H9 (cell line): ENCODE results near the gene ADAMTS17. TPM values are rescaled to one million over a fixed set of nuclear protein-coding genes. Genes with fewer than 3 reads are reported as not detected.

ENCODE experiments used
- DNase-seq: peaks from one replicate; pipeline ENCODE4 v3.0.0-alpha.2; 2017
- H2AFZ ChIP-seq: one replicate; pipeline ENCODE4 v1.6.1; 2013; ENCODE audit warnings: mild to moderate bottlenecking, low read length, control low read depth, moderate library complexity
- H2AK5ac ChIP-seq: 2 replicates; pipeline ENCODE4 v1.6.1; 2013; ENCODE audit warnings: low read length, control low read depth, mixed read lengths; ENCODE audit not compliant: insufficient read length
- H2BK120ac ChIP-seq: one replicate; pipeline ENCODE4 v1.6.1; 2013; ENCODE audit warnings: low read depth, mild to moderate bottlenecking, low read length, control low read depth, inconsistent platforms; ENCODE audit not compliant: poor library complexity, severe bottlenecking
- H2BK12ac ChIP-seq: 2 replicates; pipeline ENCODE4 v1.6.1; 2013; ENCODE audit warnings: low read length, control low read depth, mixed read lengths, low read depth; ENCODE audit not compliant: insufficient read length
- H2BK15ac ChIP-seq: 2 replicates; pipeline ENCODE4 v1.6.1; 2013; ENCODE audit warnings: low read depth, low read length, control low read depth
- H2BK20ac ChIP-seq: one replicate; pipeline ENCODE4 v1.6.1; 2013; ENCODE audit warnings: low read depth, mild to moderate bottlenecking, low read length, control low read depth, inconsistent platforms; ENCODE audit not compliant: poor library complexity, severe bottlenecking
- H2BK5ac ChIP-seq: 2 replicates; pipeline ENCODE4 v1.6.1; 2013; ENCODE audit warnings: low read length, control low read depth, mixed read lengths; ENCODE audit not compliant: insufficient read length
- H3K14ac ChIP-seq: 2 replicates; pipeline ENCODE4 v1.6.1; 2013; ENCODE audit warnings: low read length, control low read depth; ENCODE audit not compliant: insufficient read depth
- H3K18ac ChIP-seq: 2 replicates; pipeline ENCODE4 v1.6.1; 2013; ENCODE audit warnings: low read depth, mild to moderate bottlenecking, mixed read lengths, low read length, control low read depth; ENCODE audit not compliant: insufficient read length
- H3K23ac ChIP-seq: 2 replicates; pipeline ENCODE4 v1.6.1; 2013; ENCODE audit warnings: low read length, control low read depth, mixed read lengths, low read depth; ENCODE audit not compliant: insufficient read length
- H3K23me2 ChIP-seq: 2 replicates; pipeline ENCODE4 v1.6.1; 2013; ENCODE audit warnings: low read depth, mild to moderate bottlenecking, mixed read lengths, low read length, control low read depth; ENCODE audit not compliant: insufficient read length, poor library complexity, severe bottlenecking
- H3K27ac ChIP-seq: 2 replicates; pipeline ENCODE4 v1.5.1; 2013; ENCODE audit warnings: low read length, control low read depth, mixed read lengths, low read depth; ENCODE audit not compliant: insufficient read length
- H3K27me3 ChIP-seq: 2 replicates; pipeline ENCODE4 v1.6.1; 2013; ENCODE audit warnings: low read length, control low read depth, inconsistent platforms; ENCODE audit not compliant: insufficient read depth
- H3K4ac ChIP-seq: 2 replicates; pipeline ENCODE4 v1.6.1; 2013; ENCODE audit warnings: low read depth, mild to moderate bottlenecking, control low read depth, inconsistent platforms, low read length, moderate library complexity
- H3K4me1 ChIP-seq: 2 replicates; pipeline ENCODE4 v1.6.1; 2013; ENCODE audit warnings: low read length, control low read depth, inconsistent platforms; ENCODE audit not compliant: insufficient read depth
- H3K4me2 ChIP-seq: 2 replicates; pipeline ENCODE4 v1.6.1; 2013; ENCODE audit warnings: low read length, control low read depth, mixed read lengths; ENCODE audit not compliant: insufficient read length, insufficient read depth
- H3K56ac ChIP-seq: 2 replicates; pipeline ENCODE4 v1.6.1; 2013; ENCODE audit warnings: low read depth, mild to moderate bottlenecking, mixed read lengths, low read length, control low read depth; ENCODE audit not compliant: insufficient read length
- H3K79me1 ChIP-seq: 2 replicates; pipeline ENCODE4 v1.6.1; 2013; ENCODE audit warnings: low read depth, mild to moderate bottlenecking, moderate library complexity, low read length, control low read depth, inconsistent platforms; ENCODE audit not compliant: insufficient read depth, poor library complexity, severe bottlenecking
- H3K79me2 ChIP-seq: 2 replicates; pipeline ENCODE4 v1.6.1; 2013; ENCODE audit warnings: low read length, control low read depth, inconsistent platforms; ENCODE audit not compliant: insufficient read depth
- H3K9ac ChIP-seq: 2 replicates; pipeline ENCODE4 v1.6.1; 2013; ENCODE audit warnings: low read length, control low read depth, mixed read lengths; ENCODE audit not compliant: insufficient read length; ENCODE audit errors: extremely low read depth
- H3K9me3 ChIP-seq: one replicate; pipeline ENCODE4 v1.6.1; 2013; ENCODE audit warnings: low read depth, low read length, inconsistent platforms; ENCODE audit not compliant: control insufficient read depth
- H3T11ph ChIP-seq: one replicate; pipeline ENCODE4 v1.6.1; 2013; ENCODE audit warnings: mild to moderate bottlenecking, low read length, control low read depth, inconsistent platforms
- H4K20me1 ChIP-seq: one replicate; pipeline ENCODE4 v1.6.1; 2013; ENCODE audit not compliant: control insufficient read depth, insufficient read length, insufficient read depth
- H4K5ac ChIP-seq: 2 replicates; pipeline ENCODE4 v1.6.1; 2013; ENCODE audit warnings: low read depth, mild to moderate bottlenecking, mixed read lengths, low read length, control low read depth; ENCODE audit not compliant: insufficient read length
- H4K8ac ChIP-seq: replicated peaks from 2 replicates; pipeline ENCODE4 v1.6.1; 2013; ENCODE audit warnings: low read length, control low read depth, mixed read lengths, low read depth; ENCODE audit not compliant: insufficient read length
- H4K91ac ChIP-seq: 2 replicates; pipeline ENCODE4 v1.6.1; 2013; ENCODE audit warnings: low read depth, mild to moderate bottlenecking, moderate library complexity, mixed read lengths, low read length, control low read depth; ENCODE audit not compliant: insufficient read length
- H3K27ac Mint-ChIP-seq, 3 experiments: 2 replicates in 2 of 3; 3 replicates in 1 of 3; pipeline ENCODE4 v1.8.0; 2020 to 2021; ENCODE audit warnings: mixed read lengths in 3 of 3, mild to moderate bottlenecking in 1 of 3, moderate library complexity in 1 of 3
- H3K27me3 Mint-ChIP-seq: 2 replicates; pipeline ENCODE4 v1.8.0; 2021; ENCODE audit warnings: low read depth, mild to moderate bottlenecking, moderate library complexity, mixed read lengths
- H3K36me3 Mint-ChIP-seq, 3 experiments: 2 replicates in 2 of 3; 3 replicates in 1 of 3; pipeline ENCODE4 v1.8.0; 2020 to 2021; ENCODE audit warnings: low read depth in 3 of 3, mixed read lengths in 3 of 3; ENCODE audit not compliant: insufficient read depth in 1 of 3
- H3K4me1 Mint-ChIP-seq, 2 experiments: 2 replicates each; pipeline ENCODE4 v1.8.0; 2020; ENCODE audit warnings: mixed read lengths in 2 of 2
- H3K4me3 Mint-ChIP-seq, 2 experiments: 2 replicates in 1 of 2; 3 replicates in 1 of 2; pipeline ENCODE4 v1.8.0; 2020 to 2021; ENCODE audit warnings: mild to moderate bottlenecking in 2 of 2, mixed read lengths in 2 of 2, moderate library complexity in 1 of 2
- H3K9me3 Mint-ChIP-seq, 2 experiments: 2 replicates in 1 of 2; 3 replicates in 1 of 2; pipeline ENCODE4 v1.8.0; 2020; ENCODE audit warnings: mild to moderate bottlenecking in 2 of 2, mixed read lengths in 2 of 2, moderate library complexity in 1 of 2
- WGBS: extraction: QIAGEN DNeasy Blood & Tissue Kit; methylation state at CpG from one replicate; pipeline ENCODE4 v1.1.7; 2013; ENCODE audit warnings: missing lambda C conversion rate, low lambda C conversion rate, mixed read lengths; ENCODE audit not compliant: insufficient read length; ENCODE audit errors: extremely low coverage; 5-methylcytosine and 5-hydroxymethylcytosine counted together
- total RNA-seq: library from RNA; stranded (reverse); gene quantifications from 2 replicates; pipeline ENCODE4 v1.2.1, GENCODE V29; 2021
- TF ChIP-seq, protein P1 (sequence below): fragments of 200-600 bp; sonication (generic); conservative IDR thresholded peaks from 3 replicates; pipeline ENCODE4 v1.8.0; 2021; ENCODE audit warnings: antibody characterized with exemption, mild to moderate bottlenecking

ADAMTS17 gene
- total RNA-seq, 1 experiment from 2014 or later = 2.9 TPM

DNA sequence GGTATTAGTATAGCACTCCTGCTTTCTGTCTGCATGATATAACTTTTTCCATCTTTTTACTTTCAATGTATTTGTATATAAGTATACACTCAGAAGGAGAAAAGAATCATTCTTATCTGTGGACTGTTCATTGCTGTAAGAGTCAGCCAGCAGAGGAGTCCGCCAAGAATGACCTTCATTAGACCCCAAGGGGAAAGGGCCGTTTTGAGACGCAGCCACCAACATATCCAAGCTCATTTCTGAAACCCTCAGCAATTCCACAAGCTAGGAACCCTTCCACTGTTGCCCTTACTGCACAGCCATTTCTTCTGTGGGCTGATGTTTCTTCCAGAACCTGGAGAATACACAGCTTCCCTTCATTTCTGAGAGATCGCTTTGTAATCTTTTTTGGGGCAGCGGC lies 301.8 kb downstream of the ADAMTS17 start:
- TF ChIP-seq, protein P1, sequence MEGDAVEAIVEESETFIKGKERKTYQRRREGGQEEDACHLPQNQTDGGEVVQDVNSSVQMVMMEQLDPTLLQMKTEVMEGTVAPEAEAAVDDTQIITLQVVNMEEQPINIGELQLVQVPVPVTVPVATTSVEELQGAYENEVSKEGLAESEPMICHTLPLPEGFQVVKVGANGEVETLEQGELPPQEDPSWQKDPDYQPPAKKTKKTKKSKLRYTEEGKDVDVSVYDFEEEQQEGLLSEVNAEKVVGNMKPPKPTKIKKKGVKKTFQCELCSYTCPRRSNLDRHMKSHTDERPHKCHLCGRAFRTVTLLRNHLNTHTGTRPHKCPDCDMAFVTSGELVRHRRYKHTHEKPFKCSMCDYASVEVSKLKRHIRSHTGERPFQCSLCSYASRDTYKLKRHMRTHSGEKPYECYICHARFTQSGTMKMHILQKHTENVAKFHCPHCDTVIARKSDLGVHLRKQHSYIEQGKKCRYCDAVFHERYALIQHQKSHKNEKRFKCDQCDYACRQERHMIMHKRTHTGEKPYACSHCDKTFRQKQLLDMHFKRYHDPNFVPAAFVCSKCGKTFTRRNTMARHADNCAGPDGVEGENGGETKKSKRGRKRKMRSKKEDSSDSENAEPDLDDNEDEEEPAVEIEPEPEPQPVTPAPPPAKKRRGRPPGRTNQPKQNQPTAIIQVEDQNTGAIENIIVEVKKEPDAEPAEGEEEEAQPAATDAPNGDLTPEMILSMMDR = no peak
- DNase-seq = no peak
- no peak overlapping the region for H3K23ac ChIP-seq

More for the DNA sequence above, 301.8 kb downstream of the ADAMTS17 start:
- H2BK5ac ChIP-seq = no peak overlapping the region
- no CpG with 5 or more reads among the region's 5 CpGs for WGBS
- no peak overlapping the region for H4K8ac ChIP-seq
- H2AK5ac ChIP-seq = no peak overlapping the region
- no peaks in the 10 kb centered on the region for H3K23me2 ChIP-seq
- H3K27me3 ChIP-seq = no peaks in the 10 kb centered on the region
- H3K4ac ChIP-seq = no peak overlapping the region
- Mint-ChIP-seq H3K9me3 (no peaks in the 10 kb centered on the region), H3K27me3 (peaks cover 3% of the 10 kb centered on the region; the same call in 1 of the 2 replicates), H3K4me1 (no peaks in the 10 kb centered on the region), H3K4me3 (no peak overlapping the region), H3K27ac (no peak overlapping the region), H3K36me3 (no peaks in the 10 kb centered on the region)
- no peak overlapping the region for H2AFZ ChIP-seq
- no peaks in the 10 kb centered on the region for H3K4me1 ChIP-seq
- H2BK20ac ChIP-seq = no peak overlapping the region
- H3K9me3 ChIP-seq = no peaks in the 10 kb centered on the region
- no peaks in the 10 kb centered on the region for H3K79me2 ChIP-seq
- no peak overlapping the region for H3T11ph ChIP-seq
- H3K9ac ChIP-seq = no peak overlapping the region
- no peak overlapping the region for H3K14ac ChIP-seq
- no peak overlapping the region for H3K4me2 ChIP-seq
- no peak overlapping the region for H3K56ac ChIP-seq
- H2BK12ac ChIP-seq = no peak overlapping the region
- H4K20me1 ChIP-seq = no peaks in the 10 kb centered on the region
- H3K27ac ChIP-seq = no peak overlapping the region
- no peak overlapping the region for H4K91ac ChIP-seq
- no peak overlapping the region for H2BK120ac ChIP-seq
- H4K5ac ChIP-seq = no peak overlapping the region
- H3K79me1 ChIP-seq = no peaks in the 10 kb centered on the region
- no peak overlapping the region for H3K18ac ChIP-seq
- no peak overlapping the region for H2BK15ac ChIP-seq
